ENCODE results near the gene RBM8A.
A peak's percentile ranks its signal among the peaks of the same experiment; 100 is the strongest.

The RBM8A gene

GRCh38 chr1:145912128-145912641 lies 15.1 kb downstream of the RBM8A start:
- no peak for DNase-seq

DNA sequence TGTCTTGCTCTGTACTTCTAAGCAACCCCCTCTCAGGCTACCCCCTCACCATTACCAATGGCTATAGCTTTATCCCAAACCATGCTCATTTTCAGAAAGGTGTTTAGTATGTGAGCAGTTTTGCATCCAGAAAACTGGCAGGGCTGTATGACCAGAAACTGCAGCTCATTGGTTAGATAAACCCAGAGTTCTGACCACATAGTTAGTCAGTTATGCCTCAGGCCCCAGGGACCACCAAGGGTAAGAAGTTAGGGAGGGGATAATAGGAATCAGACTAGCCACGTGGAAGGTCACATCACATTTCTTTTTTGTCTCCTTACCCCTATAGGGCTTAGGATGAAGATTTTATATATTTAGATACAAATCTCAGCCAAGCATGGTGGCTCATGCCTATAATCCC lies 18.6 kb downstream of the RBM8A start:
- DNase-seq = no peak

DNA sequence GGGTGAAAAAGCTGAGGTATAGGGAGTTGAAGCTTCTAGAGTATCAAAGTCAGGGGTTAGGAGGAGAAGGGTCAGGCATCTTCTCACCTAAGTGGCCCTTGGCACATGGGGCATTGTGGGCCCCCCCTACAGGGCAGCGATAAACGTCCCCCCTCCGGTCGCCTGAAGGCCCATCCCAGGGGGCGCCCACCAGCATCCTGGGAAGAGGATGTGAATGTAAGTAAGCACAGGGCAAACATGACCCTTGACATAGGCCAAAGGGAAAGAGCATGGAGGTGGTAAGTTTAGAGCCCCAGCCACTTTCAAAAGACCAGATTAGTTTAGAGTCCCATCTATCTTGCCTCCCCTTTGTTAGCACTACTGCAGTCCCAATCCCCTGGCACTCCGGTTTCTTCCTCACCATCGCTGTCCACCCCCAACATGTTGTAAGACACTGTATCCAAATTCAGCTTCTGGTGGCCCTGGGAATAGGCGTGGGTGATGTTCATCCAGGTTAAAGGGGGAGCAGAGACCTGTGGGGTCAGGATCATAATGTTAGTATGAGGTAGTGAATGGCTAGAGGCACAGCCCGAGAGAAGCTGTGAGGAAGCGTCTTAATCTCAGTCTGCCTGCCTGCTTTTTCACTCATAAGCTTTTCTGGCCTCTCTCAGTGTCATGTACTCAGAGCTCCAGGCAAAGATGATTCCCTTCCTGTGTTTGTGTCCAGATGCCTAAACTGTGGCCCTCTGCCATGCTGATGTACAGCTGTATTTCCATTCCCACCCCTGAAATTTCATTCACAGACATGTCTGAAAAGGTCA lies 20.1 kb downstream of the RBM8A start:
- no peak for DNase-seq

GRCh38 chr1:145901312-145902021 lies 25.8 kb downstream of the RBM8A start:
- no peak for DNase-seq

DNA sequence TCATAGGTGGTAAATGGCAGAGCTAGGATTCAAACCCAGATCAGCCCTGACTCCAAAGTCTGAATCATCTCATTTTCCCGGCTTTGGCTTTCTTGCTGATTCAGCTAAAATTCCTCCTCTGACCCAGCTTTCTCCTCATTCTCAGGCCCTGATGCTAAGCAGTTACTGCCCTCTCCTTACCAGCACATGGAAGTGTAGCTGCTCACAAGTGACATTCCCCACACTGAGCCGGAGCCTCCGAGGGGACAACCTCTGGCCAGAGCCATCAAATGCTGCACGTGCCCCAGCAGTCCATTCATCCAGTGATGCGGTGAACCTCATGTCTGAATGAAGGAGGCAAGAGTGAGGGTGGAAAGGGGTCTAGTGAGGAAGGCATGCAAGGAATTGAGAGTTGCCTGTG lies 28.5 kb downstream of the RBM8A start:
- no peak for DNase-seq

GRCh38 chr1:145897969-145898368 lies 29.3 kb downstream of the RBM8A start:
- no peak for DNase-seq

DNA sequence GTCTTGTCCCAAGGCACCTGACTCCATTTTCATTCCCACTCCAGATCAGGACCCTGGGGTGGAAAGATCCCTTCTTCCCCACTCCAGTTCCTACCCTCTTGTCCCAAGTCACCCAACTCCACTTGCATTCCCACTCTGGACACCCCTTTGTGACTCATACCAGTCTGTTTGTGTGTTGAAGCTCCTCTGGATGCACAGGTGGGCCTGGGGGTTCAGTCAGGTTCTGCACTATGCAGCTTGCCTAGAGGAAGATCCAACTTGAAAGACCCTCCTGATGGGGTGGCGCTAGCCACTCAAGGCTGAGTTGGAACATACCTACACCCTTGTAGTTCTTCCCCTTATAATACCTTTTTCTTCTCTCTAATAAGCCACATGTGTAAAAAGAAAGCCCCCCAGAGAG lies 31.8 kb downstream of the RBM8A start:
- no peak for DNase-seq

- DNase-seq = no peak
Measured at GRCh38 chr1:145893306-145894055, 33.8 kb downstream of the RBM8A start.

- DNase-seq = no peak
Measured at GRCh38 chr1:145892486-145893087, 34.7 kb downstream of the RBM8A start.

GRCh38 chr1:145891587-145892485 lies 35.4 kb downstream of the RBM8A start:
- DNase-seq = peak; percentile 56

DNA sequence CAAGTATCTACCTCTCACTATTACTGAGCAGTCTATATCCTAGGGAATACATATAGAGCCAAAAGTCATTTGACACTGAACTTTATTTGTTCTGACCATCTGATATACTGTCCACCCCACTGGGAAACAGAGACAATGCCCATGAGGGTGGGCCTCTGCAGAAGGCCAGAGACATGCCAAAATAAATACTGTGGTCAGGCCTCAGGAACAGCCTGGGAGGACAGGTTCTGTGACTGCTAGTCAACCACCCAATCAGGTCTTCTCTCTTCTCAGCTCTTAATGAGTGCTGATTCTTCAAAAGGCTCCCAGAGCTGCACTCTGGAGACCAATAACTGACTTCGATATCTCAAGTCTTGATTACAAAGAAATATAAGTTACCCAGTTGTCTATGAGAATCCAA lies 36.1 kb downstream of the RBM8A start:
- no peak for DNase-seq

GRCh38 chr1:145889722-145890121 lies 37.6 kb downstream of the RBM8A start:
- DNase-seq = no peak

- DNase-seq = no peak
Measured at GRCh38 chr1:145887631-145888030, 39.7 kb downstream of the RBM8A start.

GRCh38 chr1:145886816-145887215 lies 40.5 kb downstream of the RBM8A start:
- no peak for DNase-seq

DNA sequence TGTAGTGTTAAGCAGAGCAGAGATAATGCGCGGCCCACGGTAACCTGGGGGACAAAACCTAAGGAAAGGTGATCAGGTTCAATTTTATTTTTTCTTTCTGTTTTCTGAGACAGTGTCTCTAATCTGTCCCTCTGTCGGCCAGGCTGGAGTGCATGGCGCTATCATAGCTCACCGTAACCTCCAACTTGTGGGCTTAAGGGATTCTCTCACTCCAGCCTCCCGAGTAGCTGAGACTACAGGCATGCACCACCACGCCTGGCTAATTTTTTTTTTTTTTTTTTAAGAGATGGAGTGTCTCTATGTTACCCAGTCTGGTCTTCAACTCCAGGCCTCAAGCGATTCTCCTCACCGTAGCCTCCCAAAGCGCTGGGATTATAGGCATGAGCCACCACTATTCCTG lies 40.9 kb downstream of the RBM8A start:
- no peak for DNase-seq

DNA sequence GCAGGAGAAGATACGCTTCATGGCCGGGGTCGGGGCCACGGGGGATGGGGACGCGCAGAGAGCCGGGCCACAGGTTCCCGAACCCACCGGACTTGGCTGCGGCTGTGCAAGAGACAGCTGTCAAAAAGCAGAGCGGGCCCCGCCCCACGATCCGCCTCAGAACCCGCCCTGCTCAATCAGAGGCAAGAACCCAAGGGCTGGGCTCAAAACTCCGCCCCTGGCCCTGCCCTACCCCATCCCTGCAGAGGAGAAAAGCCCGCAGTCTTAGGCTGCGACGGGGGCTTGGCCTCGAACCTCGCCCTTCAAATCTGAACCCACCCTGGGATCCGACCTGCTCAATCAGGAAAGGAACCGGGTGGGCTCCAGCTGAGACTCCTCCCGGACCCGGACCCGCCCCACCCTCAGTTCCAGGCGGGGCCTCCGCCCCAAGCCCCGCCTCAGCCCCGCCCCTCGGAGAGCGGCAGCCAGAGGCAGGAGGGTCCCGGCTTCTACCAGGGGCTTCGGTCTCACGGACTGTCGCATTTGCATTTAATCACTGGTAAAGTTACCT lies 41.5 kb downstream of the RBM8A start, which contains the start of gene ANKRD35:
ANKRD35 (minus strand) TSS at position 129 of the 550 bp plus-strand sequence; CDS start at position 21, 108 bp downstream.
- peak; percentile 94 for DNase-seq

GRCh38 chr1:145884675-145885074 lies 42.6 kb downstream of the RBM8A start:
- DNase-seq = no peak

- no peak for DNase-seq
Measured at GRCh38 chr1:145879775-145880174, 47.5 kb downstream of the RBM8A start.

DNA sequence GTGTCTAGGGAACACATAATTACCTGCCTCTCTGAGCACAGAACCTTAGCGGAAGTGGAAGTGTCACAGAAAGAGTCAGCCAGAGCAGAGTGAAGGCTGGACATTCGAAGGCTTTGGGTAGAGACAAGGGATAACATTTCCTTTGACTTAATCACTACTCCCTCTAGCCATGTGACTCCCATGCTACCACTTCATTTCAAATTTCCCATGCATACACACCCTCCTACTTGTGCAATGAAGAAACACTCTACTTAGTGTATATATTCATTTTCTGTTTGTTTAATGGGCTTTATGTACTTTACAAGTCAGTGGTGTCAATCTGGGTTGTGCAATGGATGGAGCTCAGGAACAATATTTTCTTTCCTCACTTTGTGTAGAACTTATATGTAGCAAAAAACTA lies 48.6 kb downstream of the RBM8A start:
- DNase-seq = no peak

DNA sequence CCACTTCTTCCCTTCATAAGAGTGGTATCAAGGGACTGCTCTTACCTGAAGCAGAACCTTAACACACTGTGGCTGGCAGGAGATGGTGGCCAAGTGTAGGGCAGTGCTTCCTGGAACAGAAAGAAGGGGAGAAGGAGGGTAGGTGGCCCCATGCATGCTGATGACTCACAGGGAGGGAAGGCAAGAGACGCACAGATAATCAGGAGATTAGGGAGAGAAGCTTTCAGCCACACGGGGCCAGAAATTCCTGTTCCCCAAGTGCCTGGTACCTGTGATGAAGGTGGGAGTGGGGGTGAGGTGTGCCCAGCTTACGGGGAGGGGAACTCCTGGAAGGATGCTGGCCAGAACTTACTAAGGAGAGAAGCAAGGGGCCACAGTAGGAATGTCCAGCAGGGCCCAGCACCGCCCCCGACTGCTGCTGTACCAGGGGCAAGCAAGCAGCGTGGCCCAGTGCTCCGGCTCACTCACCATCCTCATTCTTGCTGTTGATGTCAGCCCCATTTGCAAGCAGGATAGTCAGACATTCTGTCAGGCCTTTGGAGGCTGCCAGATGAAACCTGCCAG lies 49.3 kb downstream of the RBM8A start:
- DNase-seq = no peak

- DNase-seq = no peak
Measured at GRCh38 chr1:145874646-145875045, 52.6 kb downstream of the RBM8A start.

Measured in activated naive CD4-positive, alpha-beta T cell treated with anti-CD3 and anti-CD28 coated beads, Interleukin-2, amount 50 U/mL, for 16 hours (primary cell).